Endothelial cell (in vitro differentiated cells): ENCODE measurements around the gene BACE1. TPM values are rescaled to one million over a fixed set of nuclear protein-coding genes. Genes with fewer than 3 reads are reported as not detected.
A peak's percentile ranks its signal among the peaks of the same experiment; 100 is the strongest.

ENCODE experiments used
- DNase-seq: peaks from one replicate; pipeline ENCODE4 v3.0.0; 2021; ENCODE audit warnings: low spot score
- H3K27ac Mint-ChIP-seq: one replicate; pipeline ENCODE4 v1.8.0; 2021; ENCODE audit warnings: mixed read lengths, inconsistent platforms; ENCODE audit not compliant: unreplicated experiment
- H3K27me3 Mint-ChIP-seq: one replicate; pipeline ENCODE4 v1.8.0; 2021; ENCODE audit warnings: mild to moderate bottlenecking, moderate library complexity, mixed read lengths, inconsistent platforms; ENCODE audit not compliant: unreplicated experiment
- H3K36me3 Mint-ChIP-seq: one replicate; pipeline ENCODE4 v1.8.0; 2021; ENCODE audit warnings: mild to moderate bottlenecking, low read depth, mixed read lengths, inconsistent platforms; ENCODE audit not compliant: unreplicated experiment
- H3K4me1 Mint-ChIP-seq: one replicate; pipeline ENCODE4 v1.8.0; 2021; ENCODE audit warnings: mild to moderate bottlenecking, mixed read lengths, inconsistent platforms; ENCODE audit not compliant: unreplicated experiment
- H3K4me3 Mint-ChIP-seq: one replicate; pipeline ENCODE4 v1.8.0; 2021; ENCODE audit warnings: mild to moderate bottlenecking, mixed read lengths, inconsistent platforms; ENCODE audit not compliant: unreplicated experiment
- H3K9me3 Mint-ChIP-seq: one replicate; pipeline ENCODE4 v1.8.0; 2021; ENCODE audit warnings: mixed read lengths, inconsistent platforms; ENCODE audit not compliant: unreplicated experiment
- CTCF ChIP-seq: fragments of 200-600 bp; sonication (generic); IDR thresholded peaks from one replicate; pipeline ENCODE4 v1.5.0; 2021; ENCODE audit warnings: antibody characterized with exemption; ENCODE audit not compliant: unreplicated experiment
- total RNA-seq: library from RNA; stranded (reverse); fragmentation: NEBNext Ultra II Directional; extraction: Animal tissue kit (Norgen Biotek cat#: 25700); gene quantifications from one replicate; pipeline ENCODE4 v1.2.1, GENCODE V29; 2021; ENCODE audit not compliant: unreplicated experiment

Gene BACE1
- total RNA-seq, 1 donor from 2014 or later, result 28.4 TPM

GRCh38 chr11:117248341-117248740 lies 67.7 kb downstream of the BACE1 start:
- TF ChIP-seq CTCF, result no peak
- DNase-seq, result no peak
- H3K27me3 Mint-ChIP-seq, result peaks cover 2% of the 10 kb centered on the region
- H3K4me3 Mint-ChIP-seq, result no peak overlapping the region
- no peak overlapping the region for H3K27ac Mint-ChIP-seq
- H3K36me3 Mint-ChIP-seq, result peaks cover 36% of the 10 kb centered on the region
- no peaks in the 10 kb centered on the region for H3K9me3 Mint-ChIP-seq
- no peaks in the 10 kb centered on the region for H3K4me1 Mint-ChIP-seq

GRCh38 chr11:117239295-117239694 lies 76.8 kb downstream of the BACE1 start:
- no peak for TF ChIP-seq CTCF
- no peak for DNase-seq
- Mint-ChIP-seq H3K9me3 (no peaks in the 10 kb centered on the region), H3K4me1 (peaks cover 1% of the 10 kb centered on the region), H3K27ac (no peak overlapping the region), H3K4me3 (peak overlapping the region; percentile 57), H3K36me3 (peaks cover 17% of the 10 kb centered on the region), H3K27me3 (no peaks in the 10 kb centered on the region)

GRCh38 chr11:117238221-117238620 lies 77.8 kb downstream of the BACE1 start:
- TF ChIP-seq CTCF, result no peak
- Mint-ChIP-seq H3K27me3 (peaks cover 3% of the 10 kb centered on the region), H3K27ac (no peak overlapping the region), H3K4me1 (peaks cover 9% of the 10 kb centered on the region), H3K4me3 (no peak overlapping the region), H3K9me3 (no peaks in the 10 kb centered on the region), H3K36me3 (peaks cover 18% of the 10 kb centered on the region)
- DNase-seq, result no peak

Other genes with a start within 250 kb of the BACE1 start
- 29.4 TPM for gene SIK3, start 217.8 kb downstream of the BACE1 start, total RNA-seq
- gene PAFAH1B2, start 172.0 kb downstream of the BACE1 start, total RNA-seq, result 87.4 TPM
- 41.3 TPM for gene SIDT2, start 137.5 kb downstream of the BACE1 start, total RNA-seq
- gene TAGLN, start 116.9 kb downstream of the BACE1 start, total RNA-seq, result 25.4 TPM
- gene PCSK7, start 84.2 kb downstream of the BACE1 start, total RNA-seq, result 93.6 TPM
- 37.1 TPM for gene RNF214, start 83.6 kb downstream of the BACE1 start, total RNA-seq
- gene BACE1-AS, start 24.9 kb downstream of the BACE1 start, total RNA-seq, result 10.2 TPM
- gene CEP164, start 11.6 kb upstream of the BACE1 start, total RNA-seq, result 28.6 TPM